Cortex of kidney (tissue), 1 donor: Measurements from ENCODE around the gene TMEM131.

Experiments
- DNase-seq: peaks from one replicate; lab custom pipeline; 2025; lab: John Stamatoyannopoulos, UW

The TMEM131 gene

DNA sequence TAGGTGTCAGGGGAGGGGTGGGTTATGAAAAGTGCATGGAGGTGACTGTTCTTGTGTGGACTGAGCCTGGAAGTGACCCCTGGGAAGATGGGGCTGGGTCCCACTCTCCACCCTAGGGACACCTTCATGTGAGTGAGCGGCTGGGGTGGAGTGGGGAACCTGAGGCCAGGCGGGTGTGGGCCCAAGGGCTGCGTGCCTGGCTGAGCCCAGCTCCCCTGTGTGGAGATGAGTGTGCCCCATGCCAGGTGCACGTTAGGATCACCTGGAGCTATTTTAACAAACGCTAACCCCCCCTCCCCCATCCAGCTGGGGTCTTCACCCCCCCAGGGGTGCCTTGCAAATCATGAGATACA, 255.9 kb downstream of the TMEM131 start:
- no peak for DNase-seq

DNA sequence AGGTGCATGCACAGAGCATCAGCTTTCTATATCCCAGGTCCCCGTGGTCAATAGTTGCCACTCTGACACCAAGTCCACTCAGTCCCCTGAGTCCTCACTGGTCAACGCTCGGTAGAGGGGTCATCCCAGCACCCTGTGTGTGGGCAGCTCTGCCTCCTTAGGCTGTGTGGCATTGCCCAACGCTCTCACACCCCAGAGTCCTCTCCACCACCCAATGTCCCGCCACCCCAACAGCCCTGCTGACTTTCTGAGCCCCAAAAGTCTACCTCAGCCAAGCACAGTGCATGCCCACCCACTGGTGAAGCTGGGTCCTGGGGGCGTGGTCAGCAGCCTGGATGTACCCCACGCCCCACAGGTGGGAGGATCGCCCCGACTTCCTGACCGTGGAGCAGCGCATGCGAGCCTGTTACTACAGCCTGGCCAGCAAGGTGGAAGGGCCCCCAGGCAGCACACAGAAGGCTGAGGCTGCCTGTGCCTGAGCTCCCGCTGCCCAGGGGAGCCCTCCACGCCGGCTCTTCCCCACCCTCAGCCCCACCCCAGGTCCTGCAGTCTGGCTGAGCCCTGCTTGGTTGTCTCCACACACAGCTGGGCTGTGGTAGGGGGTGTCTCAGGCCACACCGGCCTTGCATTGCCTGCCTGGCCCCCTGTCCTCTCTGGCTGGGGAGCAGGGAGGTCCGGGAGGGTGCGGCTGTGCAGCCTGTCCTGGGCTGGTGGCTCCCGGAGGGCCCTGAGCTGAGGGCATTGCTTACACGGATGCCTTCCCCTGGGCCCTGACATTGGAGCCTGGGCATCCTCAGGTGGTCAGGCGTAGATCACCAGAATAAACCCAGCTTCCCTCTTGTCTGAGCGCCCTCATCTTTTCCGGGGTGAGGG, 256.5 kb downstream of the TMEM131 start:
- no peak for DNase-seq

DNA sequence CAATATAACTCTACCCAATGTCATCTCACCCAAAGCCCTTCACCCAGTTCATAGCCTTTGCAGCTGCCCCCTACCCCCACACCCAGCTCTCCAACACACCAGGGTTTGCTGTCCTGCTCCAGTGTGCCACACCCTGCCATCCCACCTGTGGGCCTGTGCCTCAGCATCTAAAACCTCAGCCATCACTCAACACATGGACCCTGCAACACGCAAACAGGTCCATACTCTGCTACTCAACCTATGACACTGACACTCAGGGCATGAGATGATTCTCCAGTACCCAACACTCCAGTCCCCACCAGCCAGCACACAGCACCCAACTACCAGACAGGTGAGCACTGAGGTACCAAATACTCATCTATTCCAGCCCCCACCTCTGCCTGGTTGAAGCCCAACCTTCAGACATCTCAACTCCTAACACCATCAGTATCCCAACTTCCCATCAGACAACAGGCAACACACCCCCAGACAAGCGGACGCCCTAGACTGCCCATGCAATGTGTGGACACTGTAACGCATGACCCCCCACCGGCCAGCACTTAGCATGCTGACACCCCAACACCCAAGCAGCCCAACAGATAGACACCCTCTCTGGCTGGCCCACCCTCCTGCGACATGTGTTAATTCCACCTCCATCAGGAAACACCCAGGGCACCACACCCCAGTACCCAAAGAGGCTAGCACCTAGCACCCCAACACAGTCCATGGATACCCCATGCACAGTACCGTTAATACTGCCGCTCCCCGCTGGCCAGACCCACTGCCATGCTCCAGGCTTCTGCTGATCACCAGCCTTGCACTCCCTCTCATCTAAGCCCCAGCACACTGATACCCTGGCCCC, 257.3 kb downstream of the TMEM131 start:
- DNase-seq = no peak

DNA sequence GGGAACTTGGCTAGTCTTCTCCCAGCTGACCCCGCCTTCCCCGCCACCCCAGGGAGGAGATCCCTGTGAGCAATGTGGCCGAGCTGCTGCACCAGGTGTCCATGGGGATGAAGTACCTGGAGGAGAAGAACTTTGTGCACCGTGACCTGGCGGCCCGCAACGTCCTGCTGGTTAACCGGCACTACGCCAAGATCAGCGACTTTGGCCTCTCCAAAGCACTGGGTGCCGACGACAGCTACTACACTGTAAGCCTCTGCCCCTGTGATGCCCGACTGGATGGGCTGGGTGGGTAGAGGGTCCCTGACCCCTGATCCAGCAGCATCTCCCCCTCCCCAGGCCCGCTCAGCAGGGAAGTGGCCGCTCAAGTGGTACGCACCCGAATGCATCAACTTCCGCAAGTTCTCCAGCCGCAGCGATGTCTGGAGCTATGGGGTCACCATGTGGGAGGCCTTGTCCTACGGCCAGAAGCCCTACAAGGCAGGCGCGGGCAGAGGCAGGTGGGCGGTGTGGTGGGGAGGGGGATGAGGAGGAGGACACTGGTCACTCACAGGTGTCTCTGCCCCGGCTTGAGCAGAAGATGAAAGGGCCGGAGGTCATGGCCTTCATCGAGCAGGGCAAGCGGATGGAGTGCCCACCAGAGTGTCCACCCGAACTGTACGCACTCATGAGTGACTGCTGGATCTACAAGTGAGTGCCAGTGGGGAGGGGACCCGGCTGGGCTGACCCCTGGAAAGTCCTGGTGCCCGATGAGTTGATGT, 258.1 kb downstream of the TMEM131 start:
- no peak for DNase-seq

DNA sequence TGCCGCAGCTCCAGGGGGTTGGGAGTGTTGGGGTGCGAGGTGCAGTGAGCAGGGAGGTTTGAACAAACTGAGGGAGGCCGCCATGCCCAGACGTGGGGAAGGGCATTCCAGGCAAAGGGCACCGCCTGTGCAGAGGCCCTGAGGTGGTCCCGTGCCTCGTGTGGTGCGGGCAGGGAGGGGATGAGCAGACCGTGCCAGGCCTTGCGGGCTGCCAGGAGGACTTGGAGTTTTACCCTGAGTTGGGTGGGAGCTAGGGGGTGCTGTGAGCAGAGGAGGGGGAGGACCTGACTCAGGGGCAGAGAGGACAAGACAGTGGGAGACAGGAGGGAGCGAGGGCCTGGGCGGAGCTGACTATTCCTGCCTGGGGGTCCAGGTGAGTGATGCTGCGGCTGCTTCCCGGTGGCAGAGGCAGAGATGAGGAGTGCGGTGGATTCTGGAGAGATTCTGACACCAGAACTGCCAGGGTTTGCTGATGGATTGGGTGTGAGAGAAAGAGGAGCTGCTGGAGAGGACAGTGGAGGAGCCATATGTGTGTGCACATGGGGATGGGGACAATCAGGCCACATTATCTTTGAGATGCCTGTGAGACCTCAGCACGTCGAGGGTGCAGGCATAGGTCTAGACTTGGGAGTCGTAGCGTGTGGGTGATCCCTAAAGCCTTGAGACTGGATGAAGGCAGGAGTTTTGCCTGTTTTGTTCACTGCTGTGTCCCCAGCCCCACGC, 259.0 kb downstream of the TMEM131 start:
- DNase-seq = no peak

DNA sequence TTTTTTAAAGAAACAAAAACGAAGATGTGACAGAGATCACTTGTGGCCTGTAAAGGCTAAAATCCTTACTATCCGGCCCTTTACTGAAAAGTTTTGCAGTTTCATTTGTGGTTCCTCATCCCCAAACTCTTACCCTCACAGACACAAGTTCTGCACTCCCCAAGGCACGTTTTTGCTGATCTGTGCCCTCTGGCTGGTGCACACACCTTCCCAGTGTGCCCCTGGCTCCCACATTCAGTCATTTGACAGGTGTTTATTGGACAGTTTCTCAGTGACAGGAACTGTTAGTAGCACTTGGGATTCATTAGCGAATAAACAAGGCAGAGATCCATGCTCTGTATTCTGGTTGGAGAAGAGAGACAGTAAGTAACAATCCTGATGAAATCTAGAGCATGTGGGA, 259.6 kb downstream of the TMEM131 start:
- no peak for DNase-seq

DNA sequence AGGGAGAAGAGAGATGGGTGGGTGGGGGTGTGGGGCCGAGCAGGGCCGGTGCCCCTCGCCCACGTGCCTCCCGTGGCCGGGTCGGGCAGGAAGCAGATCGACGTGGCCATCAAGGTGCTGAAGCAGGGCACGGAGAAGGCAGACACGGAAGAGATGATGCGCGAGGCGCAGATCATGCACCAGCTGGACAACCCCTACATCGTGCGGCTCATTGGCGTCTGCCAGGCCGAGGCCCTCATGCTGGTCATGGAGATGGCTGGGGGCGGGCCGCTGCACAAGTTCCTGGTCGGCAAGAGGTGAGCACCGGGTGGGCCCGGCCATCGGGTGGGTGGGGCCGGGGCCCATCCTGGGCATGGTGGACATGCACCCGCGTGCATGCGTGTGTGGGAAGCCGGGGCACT, 260.6 kb downstream of the TMEM131 start:
- no peak for DNase-seq

DNA sequence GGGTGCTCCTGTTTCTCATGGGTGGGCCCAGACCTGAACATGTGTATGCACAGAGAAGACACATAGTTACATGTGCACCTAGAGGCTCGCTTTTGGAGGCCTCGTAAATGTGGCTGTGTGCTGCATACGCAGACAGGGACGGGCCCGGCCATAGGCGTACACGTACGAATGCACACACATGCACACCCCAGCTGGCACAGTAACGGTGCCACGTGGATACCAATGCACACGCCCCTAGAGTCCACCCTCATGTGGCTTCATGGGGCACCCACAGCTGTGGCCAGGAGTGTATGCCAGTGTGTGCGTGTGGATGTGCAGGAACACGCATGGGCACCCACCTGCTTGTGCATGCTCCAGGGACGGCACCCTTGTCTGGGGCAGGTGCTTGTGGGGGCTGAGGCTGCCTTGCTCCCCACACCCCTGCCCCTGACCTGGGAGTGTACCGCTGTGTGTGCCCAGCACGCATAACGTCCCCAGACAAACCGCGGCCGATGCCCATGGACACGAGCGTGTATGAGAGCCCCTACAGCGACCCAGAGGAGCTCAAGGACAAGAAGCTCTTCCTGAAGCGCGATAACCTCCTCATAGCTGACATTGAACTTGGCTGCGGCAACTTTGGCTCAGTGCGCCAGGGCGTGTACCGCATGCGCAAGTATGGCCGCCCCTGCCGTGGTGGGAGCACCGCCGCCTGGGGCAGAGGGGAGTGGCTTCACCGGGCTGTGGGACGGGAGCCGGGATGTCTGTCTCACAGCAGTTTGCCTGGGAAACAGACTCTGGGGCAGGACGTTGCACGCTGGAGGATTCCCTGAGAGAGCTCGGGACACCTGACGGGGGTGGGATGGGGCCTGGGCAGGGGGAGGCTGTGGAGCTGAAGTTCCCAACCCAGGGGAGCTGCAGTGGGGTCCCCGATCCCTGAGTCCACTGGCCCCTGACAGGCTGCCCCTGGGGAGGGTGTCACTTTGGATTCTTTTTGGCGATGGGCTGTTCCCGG, 261.4 kb downstream of the TMEM131 start:
- DNase-seq = no peak

DNA sequence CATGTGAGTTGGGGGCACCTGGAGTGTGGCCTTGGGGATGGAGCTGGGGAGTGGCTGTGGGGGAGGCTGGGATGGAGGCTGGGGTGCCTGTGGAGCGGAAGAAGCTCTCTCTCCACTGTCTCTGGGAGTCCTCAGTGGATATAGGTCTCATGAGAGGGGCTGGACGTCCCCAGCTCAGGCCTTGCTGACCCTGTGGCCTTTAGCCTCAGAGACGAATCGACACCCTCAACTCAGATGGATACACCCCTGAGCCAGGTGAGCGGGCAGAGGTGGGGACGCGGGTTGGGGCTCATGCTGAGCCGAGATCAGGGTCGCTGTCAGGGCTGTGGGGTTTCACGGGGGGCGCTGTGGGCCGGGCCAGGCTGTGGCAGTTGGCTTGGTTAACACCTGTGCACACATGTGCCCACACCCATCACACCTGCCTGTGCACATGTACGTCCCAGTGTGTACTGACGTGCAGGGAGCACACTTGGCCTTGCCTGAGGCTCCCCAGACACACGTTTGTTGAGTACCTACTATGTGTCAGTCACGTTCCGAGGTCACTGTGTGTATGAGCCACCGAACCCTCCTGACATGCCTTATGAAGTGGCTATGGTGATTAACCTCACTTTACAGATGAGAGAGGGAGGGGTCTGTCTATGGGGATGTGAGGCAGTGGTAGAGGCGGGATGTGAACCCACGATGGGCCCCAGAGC, 262.3 kb downstream of the TMEM131 start:
- no peak for DNase-seq

DNA sequence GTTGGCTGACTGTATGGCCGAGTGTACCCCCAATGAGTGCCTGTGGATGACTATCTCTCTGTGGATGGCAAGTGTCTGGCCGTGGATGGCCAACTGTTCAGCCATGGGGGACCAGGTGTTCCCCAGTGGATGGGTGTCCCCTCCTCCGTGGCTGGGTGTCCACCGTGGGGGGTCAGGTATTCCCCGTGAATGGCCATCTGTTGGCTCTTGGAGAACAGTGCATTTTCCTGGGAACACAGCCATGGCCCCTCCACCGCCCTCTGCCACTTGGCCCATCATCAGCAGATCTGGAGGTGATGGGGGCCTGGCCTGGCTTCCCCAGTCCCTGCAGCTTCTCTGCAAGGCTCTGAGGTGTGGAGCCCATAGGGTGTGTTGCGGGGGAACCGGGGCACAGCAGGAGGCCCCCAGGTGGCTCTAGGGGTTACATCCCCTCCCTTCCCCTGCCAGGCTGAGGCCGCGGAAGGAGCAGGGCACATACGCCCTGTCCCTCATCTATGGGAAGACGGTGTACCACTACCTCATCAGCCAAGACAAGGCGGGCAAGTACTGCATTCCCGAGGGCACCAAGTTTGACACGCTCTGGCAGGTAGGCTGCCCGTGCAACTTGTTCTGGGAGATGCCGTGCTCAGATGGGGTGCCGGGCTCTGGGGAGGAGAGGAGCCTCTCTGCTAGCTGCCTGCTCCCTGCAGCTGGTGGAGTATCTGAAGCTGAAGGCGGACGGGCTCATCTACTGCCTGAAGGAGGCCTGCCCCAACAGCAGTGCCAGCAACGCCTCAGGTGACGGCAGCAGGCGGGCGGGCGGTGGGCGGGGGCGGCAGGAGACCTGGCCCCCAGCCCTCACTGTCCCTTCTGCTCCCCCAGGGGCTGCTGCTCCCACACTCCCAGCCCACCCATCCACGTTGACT, 263.1 kb downstream of the TMEM131 start:
- DNase-seq = no peak

DNA sequence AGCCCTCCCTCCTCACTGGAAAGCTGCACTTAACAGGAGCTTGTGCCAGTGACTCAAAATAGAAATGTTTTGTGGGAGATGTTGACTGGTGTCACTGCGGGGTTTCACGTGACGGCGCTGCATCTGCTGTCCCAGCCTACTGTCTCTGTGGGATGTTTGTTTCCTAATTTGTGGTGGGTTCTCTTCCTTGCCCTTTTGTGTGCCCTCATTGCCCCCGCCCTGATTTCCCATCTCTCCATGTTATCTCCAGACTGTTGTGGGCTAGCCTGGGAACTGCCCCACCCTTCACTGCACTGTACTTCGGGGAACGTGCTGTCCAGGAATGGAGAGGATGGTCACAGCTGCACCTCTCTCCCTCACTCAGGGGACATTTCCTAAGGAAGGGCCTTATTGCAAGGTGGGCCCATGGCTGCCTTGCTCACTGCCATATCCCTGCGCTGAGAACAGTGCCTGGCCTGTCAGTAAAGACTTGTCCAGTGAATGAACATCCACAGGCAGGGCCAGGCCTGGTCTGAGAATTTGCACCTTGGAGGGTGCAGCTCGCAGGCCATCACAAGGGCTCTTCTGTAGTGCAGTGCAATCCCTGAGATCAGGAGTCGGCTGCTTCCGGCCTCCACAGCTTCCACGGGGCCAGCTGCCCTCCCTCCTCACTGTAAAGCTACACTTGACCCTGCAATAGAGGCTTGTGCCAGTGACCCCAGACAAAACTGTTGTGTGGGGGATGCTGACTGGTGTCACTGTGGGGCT, 264.3 kb downstream of the TMEM131 start:
- DNase-seq = no peak

DNA sequence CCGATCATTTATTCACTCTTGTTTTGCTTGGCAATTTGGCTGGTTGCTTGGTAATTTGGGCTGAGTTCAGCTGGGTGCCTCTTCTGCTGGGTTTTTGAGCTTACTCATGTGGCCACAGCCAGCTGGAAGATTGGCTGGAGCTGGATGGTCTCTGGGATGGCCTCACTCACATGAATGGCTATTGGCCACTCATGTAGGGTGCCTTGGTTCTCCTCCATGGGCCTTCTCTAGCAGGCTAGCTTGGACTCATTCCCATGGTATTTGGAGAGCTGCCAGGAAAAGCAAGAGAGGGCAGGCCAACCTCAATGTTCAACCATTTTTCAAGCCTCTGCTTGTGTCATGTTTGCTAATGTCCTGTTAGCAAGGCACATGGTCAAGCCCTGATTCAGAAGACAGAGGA, 265.5 kb downstream of the TMEM131 start:
- DNase-seq = no peak

DNA sequence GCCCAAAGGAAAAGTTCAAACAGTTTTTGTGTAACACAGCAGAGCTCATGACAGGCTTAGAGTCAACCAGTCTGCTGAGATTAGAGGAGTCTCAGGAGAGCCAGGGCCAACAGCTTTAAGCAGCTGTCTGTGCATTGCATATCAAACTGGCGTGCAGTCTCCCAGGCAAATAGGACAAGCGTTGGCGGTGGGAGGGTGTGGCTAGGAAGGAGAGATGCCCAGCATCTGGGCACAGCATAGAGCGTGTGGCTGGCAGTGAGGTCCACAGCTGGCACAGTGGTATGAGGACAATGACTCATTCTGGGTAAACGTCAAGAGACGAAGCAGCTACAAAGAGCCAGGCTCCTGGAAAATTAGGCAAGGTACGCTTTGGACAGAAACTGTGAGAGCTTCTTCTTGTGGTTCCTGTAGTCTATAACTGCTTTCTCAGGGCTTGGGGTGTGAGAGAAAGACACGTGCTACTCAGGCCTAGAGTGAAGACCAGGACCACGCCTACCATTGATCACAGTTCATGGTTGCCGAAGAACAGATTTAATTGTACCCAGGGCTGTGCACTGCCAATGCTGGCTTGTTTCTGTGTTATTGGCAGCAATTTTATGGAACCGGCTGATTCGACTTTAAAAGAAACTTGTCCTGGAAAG, 267.5 kb downstream of the TMEM131 start:
- no peak for DNase-seq

DNA sequence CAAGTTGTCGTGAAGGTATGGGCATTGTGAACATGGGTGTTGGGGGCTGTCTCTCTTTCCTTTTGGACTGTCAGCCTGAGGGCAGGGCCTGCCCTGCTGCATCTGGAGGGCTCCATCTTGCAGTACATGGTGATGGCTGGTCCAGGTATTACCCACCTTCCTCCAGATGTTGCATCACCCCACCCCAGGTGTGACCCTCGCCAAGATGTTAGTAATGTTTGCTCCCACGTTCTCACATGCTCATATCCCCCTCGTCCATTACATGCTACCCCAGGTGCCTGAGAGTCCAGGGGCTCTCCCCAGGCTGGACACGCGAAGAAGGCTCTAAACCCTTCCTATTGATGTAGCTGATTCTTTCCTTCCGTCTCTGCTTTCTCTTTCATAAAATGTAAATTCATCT, 268.5 kb downstream of the TMEM131 start:
- DNase-seq = no peak

DNA sequence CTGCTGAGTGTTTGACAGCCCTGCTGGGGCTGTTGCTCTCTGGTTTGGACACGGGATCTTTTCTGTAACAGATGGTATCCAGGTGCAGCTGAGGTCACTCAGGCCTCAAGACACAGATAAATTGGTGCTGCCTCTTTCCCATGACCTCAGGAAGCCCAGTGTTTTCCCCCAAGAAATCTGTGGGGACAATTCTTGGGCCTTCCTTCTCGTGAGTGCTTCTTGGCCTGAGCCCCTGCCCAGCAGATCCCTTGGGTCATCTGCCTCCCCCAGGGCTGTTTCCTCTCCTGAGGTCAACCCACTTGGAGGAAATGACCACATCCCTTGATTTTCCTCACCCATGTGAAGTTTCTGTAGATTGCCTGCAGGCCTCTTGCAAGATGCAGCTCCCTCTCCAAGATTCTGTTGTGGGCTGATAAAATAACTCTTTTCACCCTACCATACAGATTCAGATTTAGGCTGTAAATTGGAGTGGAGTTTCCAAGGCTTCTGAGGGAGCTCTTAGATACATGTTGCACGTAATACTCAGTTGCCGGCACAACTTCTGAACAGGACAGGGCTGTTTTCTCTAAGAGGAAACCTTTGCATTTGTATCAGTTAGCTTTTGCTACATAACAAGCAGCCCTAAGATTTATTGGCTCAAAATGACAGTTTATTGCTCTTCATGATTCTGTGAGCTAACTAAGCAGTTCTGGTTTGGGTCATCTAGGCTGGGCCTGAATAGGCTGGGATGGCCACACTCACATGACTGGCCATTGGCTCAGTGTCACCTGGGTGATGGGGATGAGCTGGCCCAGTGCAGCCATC, 269.3 kb downstream of the TMEM131 start:
- DNase-seq = no peak

DNA sequence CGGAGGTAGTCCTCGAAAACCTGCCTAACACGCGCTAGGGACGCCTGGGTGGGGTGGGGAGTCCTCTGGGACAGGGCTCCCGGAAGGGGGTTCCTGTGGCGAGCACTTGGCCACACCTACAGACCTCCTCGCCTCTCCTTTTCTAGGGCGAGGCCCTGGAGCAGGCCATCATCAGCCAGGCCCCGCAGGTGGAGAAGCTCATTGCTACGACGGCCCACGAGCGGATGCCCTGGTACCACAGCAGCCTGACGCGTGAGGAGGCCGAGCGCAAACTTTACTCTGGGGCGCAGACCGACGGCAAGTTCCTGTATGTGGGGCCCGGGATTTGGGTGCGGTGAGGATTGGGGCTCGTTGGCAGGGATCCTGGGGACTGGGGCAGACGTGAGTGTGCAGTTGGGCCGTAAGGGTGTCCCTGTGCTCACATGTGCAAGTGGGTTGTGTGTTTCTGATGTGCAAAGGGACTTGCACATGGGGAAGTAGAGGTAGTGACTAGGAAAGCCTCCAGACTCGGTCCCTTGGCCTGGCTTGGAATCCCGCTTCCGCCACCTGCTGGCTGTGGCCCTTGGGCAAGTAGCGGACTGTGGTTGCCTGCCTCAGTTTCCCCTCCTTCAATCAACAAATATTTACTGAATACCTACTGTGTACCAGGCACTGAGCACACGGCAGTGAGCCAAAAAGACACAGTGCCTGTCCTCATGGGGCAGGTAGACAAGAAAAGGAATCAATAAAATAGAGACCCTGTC, 270.6 kb downstream of the TMEM131 start:
- no peak for DNase-seq
